B cell (primary cell): Measurements from ENCODE around the gene TOPAZ1. TPM values are rescaled to one million over a fixed set of nuclear protein-coding genes. Genes with fewer than 3 reads are reported as not detected.

Source experiments
- ATAC-seq: fragments of 200-7000 bp; cut with Tn5 transposase; one replicate; pipeline ENCODE4 v1.10.0; 2021; ENCODE audit warnings: low read depth, mild to moderate bottlenecking, moderate number of reproducible peaks, moderate library complexity
- CTCF ChIA-PET: fragments of 350-600 bp; sonication (Branson Sonifier 250); formaldehyde crosslinking; loops from one replicate; lab custom pipeline; 2021; ENCODE audit warnings: antibody characterized with exemption, inconsistent platforms; lab: Charles Lee
- POLR2A ChIA-PET: fragments of 350-600 bp; sonication (Branson Sonifier 250); formaldehyde crosslinking; loops from one replicate; lab custom pipeline; 2021; ENCODE audit warnings: antibody characterized with exemption; lab: Charles Lee
- DNase-seq: peaks from one replicate; pipeline ENCODE4 v3.0.0; 2013
- H2AFZ ChIP-seq: 2 replicates; pipeline ENCODE4 v1.6.1; 2012; ENCODE audit warnings: mild to moderate bottlenecking, low read depth, low read length; ENCODE audit not compliant: insufficient read depth, poor library complexity, severe bottlenecking
- H3K27ac ChIP-seq, 2 donors: 1 replicate in 1 of 2; 2 replicates in 1 of 2; pipeline ENCODE4 v1.5.1; 2012 to 2013; ENCODE audit warnings: low read length in 2 of 2, mild to moderate bottlenecking in 2 of 2, moderate library complexity in 1 of 2
- H3K27me3 ChIP-seq, 4 experiments: fragments of 200-600 bp in 1 of 4; sonication (generic) in 1 of 4; replicated peaks in 1 of 4; 1 replicate in 2 of 4; 2 replicates in 2 of 4; pipeline versions ENCODE4 v1.6.1 to v1.7.0; 2013 to 2016; ENCODE audit warnings: low read length in 3 of 4, mild to moderate bottlenecking in 2 of 4, mixed read lengths in 1 of 4, moderate library complexity in 1 of 4; ENCODE audit not compliant: insufficient read depth in 4 of 4, control insufficient read depth in 3 of 4; ENCODE audit errors: control extremely low read depth in 1 of 4
- H3K36me3 ChIP-seq, 2 experiments: replicated peaks in 1 of 2; 1 replicate in 1 of 2; 2 replicates in 1 of 2; pipeline versions ENCODE4 v1.6.1 to v1.7.1; 2013; ENCODE audit warnings: low read length in 1 of 2; ENCODE audit not compliant: insufficient read depth in 2 of 2, control insufficient read depth in 1 of 2; ENCODE audit errors: control extremely low read depth in 1 of 2, extremely low read depth in 1 of 2
- H3K4me1 ChIP-seq, 2 donors: fragments of 200-600 bp in 1 of 2; sonication (generic) in 1 of 2; 1 replicate in 1 of 2; 2 replicates in 1 of 2; pipeline versions ENCODE4 v1.5.1 to v1.6.1; 2013 to 2017; ENCODE audit warnings: low read length in 2 of 2; ENCODE audit not compliant: control insufficient read depth in 2 of 2, insufficient read depth in 2 of 2
- H3K4me2 ChIP-seq: replicated peaks from 2 replicates; pipeline ENCODE3; 2012; ENCODE audit warnings: mild to moderate bottlenecking, low read depth, low read length; ENCODE audit not compliant: poor library complexity, severe bottlenecking
- H3K4me3 ChIP-seq, 5 experiments: fragments of 200-600 bp in 1 of 5; sonication (generic) in 1 of 5; 1 replicate in 3 of 5; 2 replicates in 2 of 5; pipeline versions ENCODE4 v1.5.1 to v1.7.0; 2011 to 2016; ENCODE audit warnings: low read length in 4 of 5, mild to moderate bottlenecking in 4 of 5, low read depth in 2 of 5, control low read depth in 1 of 5, moderate library complexity in 1 of 5; ENCODE audit not compliant: insufficient read depth in 1 of 5; ENCODE audit errors: control extremely low read depth in 1 of 5, extremely low read depth in 1 of 5
- H3K79me2 ChIP-seq: fragments of 200-600 bp; sonication (generic); one replicate; pipeline ENCODE4 v1.6.0; 2016; ENCODE audit warnings: low read length; ENCODE audit not compliant: control insufficient read depth, insufficient read depth
- H3K9ac ChIP-seq: fragments of 200-600 bp; sonication (generic); 2 replicates; pipeline ENCODE4 v1.6.1; 2017; ENCODE audit warnings: mild to moderate bottlenecking, low read length, moderate library complexity
- H3K9me3 ChIP-seq, 3 donors: one replicate each; pipeline versions ENCODE4 v1.6.1 to v1.7.1; 2013; ENCODE audit warnings: low read length in 2 of 3; ENCODE audit not compliant: control insufficient read depth in 2 of 3, insufficient read depth in 1 of 3; ENCODE audit errors: control extremely low read depth in 1 of 3
- H4K20me1 ChIP-seq: 2 replicates; pipeline ENCODE4 v1.6.0; 2012; ENCODE audit warnings: mild to moderate bottlenecking, low read length; ENCODE audit not compliant: insufficient read depth, control insufficient read depth, poor library complexity, severe bottlenecking
- H3K27ac Mint-ChIP-seq: one replicate; pipeline ENCODE4 v1.8.0; 2021; ENCODE audit warnings: mixed read lengths
- H3K27me3 Mint-ChIP-seq: one replicate; pipeline ENCODE4 v1.8.0; 2021; ENCODE audit warnings: mixed read lengths
- H3K4me1 Mint-ChIP-seq: one replicate; pipeline ENCODE4 v1.8.0; 2021; ENCODE audit warnings: mixed read lengths
- H3K4me3 Mint-ChIP-seq: one replicate; pipeline ENCODE4 v1.8.0; 2021; ENCODE audit warnings: mixed read lengths
- H3K9me3 Mint-ChIP-seq: one replicate; pipeline ENCODE4 v1.8.0; 2022; ENCODE audit warnings: mixed read lengths; ENCODE audit not compliant: insufficient read depth
- EZH2 ChIP-seq: IDR thresholded peaks from 2 replicates; pipeline ENCODE4 v1.6.1; 2012; ENCODE audit warnings: borderline replicate concordance, low read depth, mild to moderate bottlenecking, moderate library complexity, low read length; ENCODE audit not compliant: insufficient read depth, poor library complexity, severe bottlenecking
- WGBS: methylation state at CpG from one replicate; pipeline ENCODE4 v1.1.5; 2013; ENCODE audit warnings: missing lambda C conversion rate; ENCODE audit not compliant: insufficient coverage; 5-methylcytosine and 5-hydroxymethylcytosine counted together
- intact Hi-C: fragments of 100-400 bp; cut with micrococcal nuclease; formaldehyde crosslinking; loops from one replicate; pipeline ENCODE4 v1.10.0; 2022
- polyA plus RNA-seq: library from polyadenylated mRNA; depleted of rRNA; stranded (reverse); fragments of >200 nt; gene quantifications from 2 replicates; pipeline ENCODE4 v1.2.3, GENCODE V29; 2012
- total RNA-seq, 2 donors: library from RNA; stranded (reverse); fragments of 120-200 nt in 1 of 2; gene quantifications; 1 replicate in 1 of 2; 2 replicates in 1 of 2; pipeline versions ENCODE4 v1.2.3 to v1.2.4, GENCODE V29; 2013 to 2022
- TF ChIP-seq, protein P1 (sequence below): fragments of 200-600 bp; IDR thresholded peaks from one replicate; pipeline ENCODE4 v1.8.0; 2022; ENCODE audit warnings: antibody characterized with exemption, mild to moderate bottlenecking

TOPAZ1 gene
- total and polyA plus RNA-seq, 2 donors (not counting 1 experiment from before 2014, with no cell fraction given), result not detected

DNA sequence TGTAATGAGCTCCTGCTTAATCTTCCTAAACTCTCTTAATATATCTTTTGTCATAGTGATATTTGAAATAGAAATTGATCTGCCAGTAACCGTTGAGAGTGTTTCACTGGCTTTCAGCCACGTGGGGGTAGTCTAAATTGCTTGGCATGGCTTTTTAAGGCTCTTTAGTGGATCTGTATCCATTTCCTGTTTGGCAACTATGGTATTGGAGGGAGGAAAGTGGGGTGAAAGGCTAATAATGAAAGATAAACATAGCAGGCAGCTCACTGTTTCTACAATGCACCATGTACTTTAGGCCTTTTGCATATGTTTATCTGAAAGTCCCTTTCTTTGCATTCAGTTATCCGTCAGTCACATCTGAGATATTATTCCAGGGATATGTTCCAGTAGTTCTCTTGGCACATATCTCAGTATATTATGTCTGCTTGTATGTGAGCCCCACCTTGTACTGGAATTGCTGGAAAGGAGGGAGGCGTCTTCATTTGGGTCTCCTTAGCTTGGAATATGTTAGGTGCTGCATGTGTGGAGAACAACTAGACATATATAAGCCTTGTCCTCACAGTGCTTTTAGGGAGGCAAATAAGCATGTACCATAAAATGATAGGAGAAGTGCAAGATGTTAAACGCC is 10.8 kb downstream of the TOPAZ1 start:
- ChIA-PET POLR2A (no interaction called here), CTCF (interaction anchor here (2.3 kb wide), 1 partner anchor 16 kb away, joined by 9 read pairs; no protein-coding TSS in a partner anchor)
- Histone ChIP-seq H3K27me3 (peaks cover 0 to 6% (median 0%) of the 10 kb centered on the region in 4 experiments), H3K9ac (no peak overlapping the region), H4K20me1 (no peaks in the 10 kb centered on the region), H2AFZ (no peak overlapping the region), H3K27ac (no peak overlapping the region), H3K79me2 (no peaks in the 10 kb centered on the region), H3K4me1 (no peaks in the 10 kb centered on the region), H3K4me3 (no peak overlapping the region), H3K36me3 (no peaks in the 10 kb centered on the region), H3K4me2 (no peak overlapping the region), H3K9me3 (peaks cover 3 to 11% (median 4%) of the 10 kb centered on the region in 3 donors)
- Mint-ChIP-seq H3K27ac (no peak overlapping the region), H3K4me3 (no peak overlapping the region), H3K4me1 (no peaks in the 10 kb centered on the region), H3K27me3 (peaks cover 25% of the 10 kb centered on the region), H3K9me3 (peaks cover 3% of the 10 kb centered on the region)
- TF ChIP-seq, protein P1, sequence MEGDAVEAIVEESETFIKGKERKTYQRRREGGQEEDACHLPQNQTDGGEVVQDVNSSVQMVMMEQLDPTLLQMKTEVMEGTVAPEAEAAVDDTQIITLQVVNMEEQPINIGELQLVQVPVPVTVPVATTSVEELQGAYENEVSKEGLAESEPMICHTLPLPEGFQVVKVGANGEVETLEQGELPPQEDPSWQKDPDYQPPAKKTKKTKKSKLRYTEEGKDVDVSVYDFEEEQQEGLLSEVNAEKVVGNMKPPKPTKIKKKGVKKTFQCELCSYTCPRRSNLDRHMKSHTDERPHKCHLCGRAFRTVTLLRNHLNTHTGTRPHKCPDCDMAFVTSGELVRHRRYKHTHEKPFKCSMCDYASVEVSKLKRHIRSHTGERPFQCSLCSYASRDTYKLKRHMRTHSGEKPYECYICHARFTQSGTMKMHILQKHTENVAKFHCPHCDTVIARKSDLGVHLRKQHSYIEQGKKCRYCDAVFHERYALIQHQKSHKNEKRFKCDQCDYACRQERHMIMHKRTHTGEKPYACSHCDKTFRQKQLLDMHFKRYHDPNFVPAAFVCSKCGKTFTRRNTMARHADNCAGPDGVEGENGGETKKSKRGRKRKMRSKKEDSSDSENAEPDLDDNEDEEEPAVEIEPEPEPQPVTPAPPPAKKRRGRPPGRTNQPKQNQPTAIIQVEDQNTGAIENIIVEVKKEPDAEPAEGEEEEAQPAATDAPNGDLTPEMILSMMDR, result no peak
- no peak for TF ChIP-seq EZH2
- ATAC-seq (no peak), DNase-seq (no peak)
- 80% methylated on average over 3 of the region's 5 CpGs for WGBS
- intact Hi-C loops, result no loop called here

DNA sequence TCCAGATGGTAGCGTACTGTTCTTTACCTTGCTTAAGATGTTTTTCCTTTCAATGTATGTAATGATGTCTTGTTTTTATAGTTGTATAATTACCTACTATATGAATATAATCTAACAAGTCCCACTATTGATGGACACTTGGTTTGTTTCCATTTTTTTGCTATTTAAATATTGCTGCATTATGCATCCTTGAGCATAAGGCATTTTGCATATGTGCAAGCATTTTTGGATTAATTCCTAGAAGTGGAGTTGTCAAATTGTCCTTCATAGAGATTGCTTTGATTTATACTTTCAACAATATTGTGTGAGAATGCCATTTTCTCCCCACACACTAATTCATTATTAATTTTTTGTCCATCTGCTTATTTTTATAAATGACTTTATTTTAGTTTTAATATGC is 17.7 kb downstream of the TOPAZ1 start:
- no peaks in the 10 kb centered on the region for H4K20me1 ChIP-seq
- DNase-seq (no peak), ATAC-seq (no peak)
- TF ChIP-seq, protein P1, result no peak
- TF ChIP-seq EZH2, result no peak
- no peaks in the 10 kb centered on the region for H3K9me3 ChIP-seq
- H3K27me3 ChIP-seq, result no peaks in the 10 kb centered on the region
- no CpG with 5 or more reads among the region's 1 CpG for WGBS
- no peak overlapping the region for H3K4me2 ChIP-seq
- no peaks in the 10 kb centered on the region for H3K4me1 Mint-ChIP-seq
- no peak overlapping the region for H3K9ac ChIP-seq
- ChIA-PET CTCF (no interaction called here), POLR2A (no interaction called here)
- H3K27ac Mint-ChIP-seq, result no peak overlapping the region
- peaks cover 2% of the 10 kb centered on the region for H3K9me3 Mint-ChIP-seq
- intact Hi-C loops, result no loop called here
- no peak overlapping the region for H3K4me3 Mint-ChIP-seq
- no peak overlapping the region for H3K4me3 ChIP-seq
- H3K36me3 ChIP-seq, result no peaks in the 10 kb centered on the region
- H2AFZ ChIP-seq, result no peak overlapping the region
- no peaks in the 10 kb centered on the region for H3K79me2 ChIP-seq
- peaks cover 18% of the 10 kb centered on the region for H3K27me3 Mint-ChIP-seq
- H3K27ac ChIP-seq, result no peak overlapping the region
- no peaks in the 10 kb centered on the region for H3K4me1 ChIP-seq
